ENCODE measurements around the gene LUC7L3.
"Not testable (repeated sequence)": the region's sequence is repeated elsewhere in the genome, so short reads cannot be mapped to it uniquely, and the experiment has no call there.

Gene LUC7L3

DNA sequence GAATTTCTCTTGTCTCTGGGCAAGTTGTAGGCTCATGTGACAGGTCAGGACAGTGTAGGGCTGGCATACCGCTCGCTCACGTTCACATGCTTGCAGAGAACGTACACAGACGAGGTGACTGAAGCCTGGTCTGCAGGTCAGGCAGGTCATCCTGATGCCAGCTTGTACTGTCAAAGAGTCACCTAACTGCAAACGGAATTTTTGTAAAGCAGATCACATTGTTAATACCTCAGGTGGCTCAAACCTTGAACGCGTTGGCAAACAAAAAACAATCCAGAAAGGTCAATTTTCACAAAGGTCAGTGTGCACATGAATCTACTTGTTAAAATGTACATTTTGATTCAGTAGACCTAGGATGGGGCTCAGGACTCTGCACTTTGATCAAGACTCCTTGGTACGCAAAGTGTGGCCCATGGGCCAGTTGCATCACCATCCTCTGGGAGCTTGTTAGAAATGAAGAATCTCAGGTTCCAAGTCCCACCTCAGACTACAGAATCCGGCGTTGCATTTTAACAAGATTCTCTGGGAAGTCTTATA is 40.3 kb upstream of the LUC7L3 start:
- H3K27ac ChIP-seq (replicated peaks), result no peak overlapping the region
- H3K27me3 ChIP-seq (ENCODE audit: insufficient read depth, poor library complexity, severe bottlenecking), result peaks cover 8% of the 10 kb centered on the region
- TF ChIP-seq CTCF (IDR thresholded peaks at IDR 0.05; ENCODE audit: insufficient read depth, low read length), result no peak
- DNase-seq (ENCODE audit: low read depth in 1 of 2, low spot score in 1 of 2), result no peak
- no peak overlapping the region for H3K4me3 ChIP-seq (replicated peaks; ENCODE audit: insufficient read depth, low read length)

DNA sequence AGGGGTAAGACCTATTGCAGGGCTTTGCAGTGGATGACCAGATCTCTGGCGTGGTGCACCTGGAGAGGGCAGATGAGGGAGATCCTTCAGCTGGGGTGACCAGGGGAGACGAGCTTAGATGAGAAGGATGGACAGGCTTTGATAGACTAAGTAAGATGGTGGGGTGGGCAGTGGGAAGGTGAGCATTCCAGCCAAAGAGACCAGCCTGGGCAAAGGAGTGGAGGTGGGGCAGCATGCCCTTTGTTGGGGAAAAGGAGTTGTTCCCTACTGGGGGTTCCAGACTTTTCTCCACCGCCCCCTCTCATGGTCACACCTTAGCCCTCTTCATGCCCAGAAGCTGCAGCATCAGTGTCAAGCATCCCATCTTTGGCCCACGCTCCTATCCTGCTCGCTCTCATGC is 39.3 kb upstream of the LUC7L3 start:
- H3K27ac ChIP-seq (replicated peaks), result no peak overlapping the region
- no peak for TF ChIP-seq CTCF (IDR thresholded peaks at IDR 0.05; ENCODE audit: insufficient read depth, low read length)
- TF ChIP-seq POLR2AphosphoS5 (IDR thresholded peaks at IDR 0.05; ENCODE audit: low read depth), result no peak
- TF ChIP-seq GABPA (IDR thresholded peaks at IDR 0.05; ENCODE audit: low read depth), result no peak
- no peak for TF ChIP-seq SPI1 (IDR thresholded peaks at IDR 0.05; ENCODE audit: borderline replicate concordance, low read depth)
- no peak for TF ChIP-seq REST (IDR thresholded peaks at IDR 0.05; ENCODE audit: insufficient replicate concordance, low read depth)

GRCh38 chr17:50680543-50681262 is 38.7 kb upstream of the LUC7L3 start:
- not testable (repeated sequence) for H3K27me3 ChIP-seq (ENCODE audit: insufficient read depth, poor library complexity, severe bottlenecking); H3K27ac ChIP-seq (replicated peaks); H3K4me3 ChIP-seq (replicated peaks; ENCODE audit: insufficient read depth, low read length); DNase-seq (ENCODE audit: low read depth in 1 of 2, low spot score in 1 of 2)

More for the DNA sequence above, 39.3 kb upstream of the LUC7L3 start:
- DNase-seq (ENCODE audit: low read depth in 1 of 2, low spot score in 1 of 2), result no peak
- Histone ChIP-seq H3K4me3 (replicated peaks; ENCODE audit: insufficient read depth, low read length) (no peak overlapping the region), H3K27me3 (ENCODE audit: insufficient read depth, poor library complexity, severe bottlenecking) (peaks cover 8% of the 10 kb centered on the region)

- no peak overlapping the region for H3K4me3 ChIP-seq (replicated peaks; ENCODE audit: insufficient read depth, low read length)
- H3K27me3 ChIP-seq (ENCODE audit: insufficient read depth, poor library complexity, severe bottlenecking), result peaks cover 8% of the 10 kb centered on the region
- H3K27ac ChIP-seq (replicated peaks), result no peak overlapping the region
- DNase-seq (ENCODE audit: low read depth in 1 of 2, low spot score in 1 of 2), result peak in 1 of 2 experiments; percentile 30
- TF ChIP-seq SPI1 (IDR thresholded peaks at IDR 0.05; ENCODE audit: borderline replicate concordance, low read depth), result no peak
Measured at GRCh38 chr17:50681263-50682200, 37.9 kb upstream of the LUC7L3 start.

- Histone ChIP-seq H3K27me3 (ENCODE audit: insufficient read depth, poor library complexity, severe bottlenecking) (peaks cover 8% of the 10 kb centered on the region), H3K27ac (replicated peaks) (no peak overlapping the region), H3K4me3 (replicated peaks; ENCODE audit: insufficient read depth, low read length) (no peak overlapping the region)
- TF ChIP-seq POLR2AphosphoS5 (IDR thresholded peaks at IDR 0.05; ENCODE audit: low read depth) (no peak), SPI1 (IDR thresholded peaks at IDR 0.05; ENCODE audit: borderline replicate concordance, low read depth) (no peak), GABPA (IDR thresholded peaks at IDR 0.05; ENCODE audit: low read depth) (no peak), CTCF (IDR thresholded peaks at IDR 0.05; ENCODE audit: insufficient read depth, low read length) (no peak), REST (IDR thresholded peaks at IDR 0.05; ENCODE audit: insufficient replicate concordance, low read depth) (no peak)
- DNase-seq (ENCODE audit: low read depth in 1 of 2, low spot score in 1 of 2), result no peak
Measured at GRCh38 chr17:50682441-50682840, 37.0 kb upstream of the LUC7L3 start.
